HTR-8/SVneo (cell line): ENCODE measurements around the gene RTN4RL2.

ENCODE experiments used
- DNase-seq: peaks from one replicate; pipeline ENCODE4 v3.0.0; 2011; ENCODE audit warnings: low spot score, mixed read lengths; ENCODE audit not compliant: insufficient read length
- FAIRE-seq: peaks from 2 replicates; lab custom pipeline; 2011; peaks lifted over from hg19 to GRCh38; lab: Jason Lieb, UNC

The RTN4RL2 gene

DNA sequence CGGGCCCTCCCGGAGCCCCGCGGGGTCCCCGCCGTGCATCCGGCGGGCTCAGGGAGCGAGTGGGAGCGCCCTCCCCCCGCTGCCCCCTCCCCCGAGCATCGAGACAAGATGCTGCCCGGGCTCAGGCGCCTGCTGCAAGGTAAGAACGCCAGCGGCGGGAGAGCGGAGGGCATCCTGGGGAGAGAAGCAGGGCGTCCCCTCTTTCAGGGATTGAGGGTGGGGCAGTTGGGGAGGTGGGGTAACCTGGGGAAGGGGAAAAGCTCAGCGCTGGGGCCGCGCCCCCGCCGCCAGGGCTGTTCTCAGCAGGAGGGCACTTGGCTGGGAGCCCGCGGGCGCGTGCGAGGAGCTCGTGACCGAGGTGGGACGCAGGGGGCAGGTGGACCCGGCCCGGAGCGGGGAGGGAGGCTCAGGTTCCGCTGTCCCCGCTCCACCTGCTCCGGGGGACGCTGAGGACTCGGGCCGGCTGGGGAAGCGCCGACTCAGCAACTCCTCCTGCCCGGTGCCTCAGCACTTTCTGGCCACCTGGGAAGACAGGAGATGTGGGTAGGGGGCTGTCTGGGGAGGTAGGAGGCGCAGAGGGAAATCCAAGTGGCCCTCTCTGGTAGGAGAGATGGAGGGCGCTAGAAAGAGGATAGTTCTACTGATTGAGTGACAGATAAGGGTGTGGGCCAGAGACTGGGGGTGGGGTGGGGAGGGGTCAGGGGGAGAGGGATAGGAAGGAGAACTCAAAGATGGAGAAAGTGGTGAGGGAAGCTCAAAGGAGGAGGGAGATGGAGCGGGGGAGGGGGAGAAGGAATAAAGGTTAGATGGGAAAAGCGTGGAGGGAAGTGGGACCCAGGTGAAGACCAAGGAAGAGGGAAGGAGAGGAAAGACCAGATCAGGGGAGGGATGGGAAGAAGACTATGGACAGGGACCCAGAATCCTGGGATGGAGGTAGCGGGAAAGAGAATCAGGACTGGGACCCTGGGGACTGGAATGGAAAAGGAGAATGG lies 726 bp downstream of the RTN4RL2 start:
- FAIRE-seq (no peak), DNase-seq (no peak)

DNA sequence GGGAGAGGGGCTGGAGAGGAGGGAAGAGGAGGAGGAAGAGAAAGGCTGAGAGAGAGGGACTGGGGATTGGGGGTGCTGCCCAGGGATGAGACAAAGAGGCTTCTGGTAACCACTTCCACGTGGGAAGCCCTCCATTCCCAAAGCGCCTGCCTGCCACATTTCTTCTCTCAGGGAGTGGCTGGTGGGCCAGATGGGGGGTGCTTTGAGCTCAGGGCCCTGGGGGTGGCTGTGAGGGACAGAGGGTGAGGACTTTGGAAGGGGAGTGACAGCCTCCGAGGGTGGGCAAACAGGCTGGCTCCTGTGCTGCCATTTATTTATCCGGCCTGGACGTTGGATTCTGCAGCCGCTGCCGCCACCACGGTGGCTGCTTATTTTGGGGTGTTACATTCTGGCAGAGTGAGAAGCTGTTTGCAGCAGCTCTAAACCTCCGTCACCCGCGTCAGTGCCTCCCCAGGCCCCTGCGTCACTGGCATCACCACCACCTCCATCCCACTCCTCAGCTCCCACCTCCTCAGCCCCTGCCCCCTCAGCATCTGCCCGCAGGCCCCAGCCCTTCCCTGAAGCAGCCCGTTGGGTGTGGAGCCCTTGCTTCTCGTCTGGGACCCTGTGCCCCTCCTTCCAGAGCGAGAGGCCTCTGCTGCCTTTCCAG lies 1.6 kb downstream of the RTN4RL2 start:
- no peak for FAIRE-seq

DNA sequence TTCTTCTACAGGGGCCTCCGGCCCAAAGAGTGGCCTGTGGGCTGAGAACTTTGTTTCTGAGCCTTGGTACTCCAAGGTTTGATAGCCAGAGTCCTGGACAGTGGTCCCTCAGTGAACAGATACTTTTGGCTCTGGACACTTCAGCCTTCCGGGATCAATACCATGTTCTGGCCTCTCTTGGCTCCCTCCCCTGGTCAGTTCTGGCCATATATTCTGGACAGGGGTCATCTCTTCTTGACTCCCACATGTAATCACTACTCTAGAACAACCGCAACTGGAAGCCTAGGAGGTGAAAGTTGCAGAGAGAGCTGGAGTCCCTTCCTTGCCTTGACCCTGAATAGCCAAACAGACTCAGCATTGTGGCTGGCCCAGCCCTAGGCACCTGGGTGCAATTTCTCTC lies 2.3 kb downstream of the RTN4RL2 start:
- FAIRE-seq (no peak), DNase-seq (no peak)

More for the DNA sequence above, 1.6 kb downstream of the RTN4RL2 start:
- DNase-seq, result no peak

DNA sequence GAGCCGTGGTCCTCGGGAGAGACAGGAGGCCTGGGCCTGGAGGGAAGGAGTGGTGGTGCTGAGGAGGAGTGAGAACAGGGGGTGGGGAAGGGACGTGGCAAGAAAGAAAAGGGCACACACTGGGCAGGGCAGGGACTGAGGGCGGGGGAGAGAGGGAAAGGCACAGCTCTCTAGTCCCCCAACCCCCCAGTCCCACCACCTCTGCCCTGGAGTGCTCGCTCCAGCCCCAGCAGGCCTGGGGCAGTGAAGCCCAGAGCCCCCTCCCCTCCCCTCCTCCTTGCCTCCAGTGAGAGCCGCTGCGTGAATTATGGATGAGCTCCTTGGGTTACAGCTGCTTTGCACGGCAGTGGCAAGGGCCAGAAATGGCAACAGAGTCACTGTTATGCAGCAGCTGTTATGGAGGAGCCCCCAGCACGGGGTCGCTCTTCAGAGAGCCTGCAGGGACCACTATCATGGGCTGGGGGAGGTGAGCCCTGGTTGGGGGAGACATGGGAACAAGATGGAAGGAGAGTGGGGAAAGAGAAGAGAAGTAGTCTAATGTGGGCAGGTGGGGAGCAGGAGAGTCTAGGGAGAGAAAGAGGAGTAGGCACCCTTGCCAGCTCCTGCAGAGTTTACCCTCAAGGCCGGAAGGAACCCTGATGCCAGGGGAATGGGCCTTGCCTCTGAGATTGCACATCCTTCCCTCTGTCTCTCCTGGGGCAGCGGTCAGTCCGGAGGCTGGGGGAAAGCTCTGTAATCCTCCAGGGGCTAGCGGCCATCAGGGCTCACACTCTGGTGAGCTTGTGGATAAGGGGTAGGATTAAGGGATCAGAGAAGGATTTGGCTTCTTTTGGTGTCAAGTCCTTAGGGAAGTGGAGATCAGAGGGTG lies 3.6 kb downstream of the RTN4RL2 start:
- DNase-seq (no peak), FAIRE-seq (no peak)

DNA sequence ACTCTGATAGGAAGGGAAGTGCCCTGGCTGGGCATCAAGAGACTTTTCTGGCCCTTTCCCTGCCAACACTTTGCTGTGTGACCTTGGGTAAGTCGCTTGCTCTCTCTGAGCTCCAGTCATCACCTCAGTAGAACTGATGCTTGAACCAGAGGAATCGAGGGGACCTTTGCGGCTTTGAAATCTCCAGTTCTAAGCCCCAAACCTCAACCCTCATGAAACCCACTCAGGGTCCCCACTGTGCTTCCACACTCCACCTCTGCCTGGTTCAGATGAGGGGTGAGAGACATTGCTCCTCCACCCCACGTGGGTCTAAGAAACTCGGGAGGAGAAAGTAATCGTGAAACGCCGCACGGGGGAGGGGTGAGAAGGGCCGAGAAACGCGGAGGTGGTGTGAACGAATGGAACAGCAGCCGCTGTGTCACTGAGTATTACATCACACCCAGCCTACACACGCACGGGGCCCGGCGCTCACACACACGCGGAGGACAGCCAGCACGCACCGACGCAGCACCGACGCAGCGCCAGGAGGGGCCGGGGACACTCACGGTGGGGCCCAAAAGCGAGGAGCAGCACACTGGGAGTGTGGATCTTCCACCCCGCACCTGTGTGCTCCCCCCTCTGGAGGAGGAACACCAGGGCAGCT lies 4.3 kb downstream of the RTN4RL2 start:
- DNase-seq (no peak), FAIRE-seq (no peak)

DNA sequence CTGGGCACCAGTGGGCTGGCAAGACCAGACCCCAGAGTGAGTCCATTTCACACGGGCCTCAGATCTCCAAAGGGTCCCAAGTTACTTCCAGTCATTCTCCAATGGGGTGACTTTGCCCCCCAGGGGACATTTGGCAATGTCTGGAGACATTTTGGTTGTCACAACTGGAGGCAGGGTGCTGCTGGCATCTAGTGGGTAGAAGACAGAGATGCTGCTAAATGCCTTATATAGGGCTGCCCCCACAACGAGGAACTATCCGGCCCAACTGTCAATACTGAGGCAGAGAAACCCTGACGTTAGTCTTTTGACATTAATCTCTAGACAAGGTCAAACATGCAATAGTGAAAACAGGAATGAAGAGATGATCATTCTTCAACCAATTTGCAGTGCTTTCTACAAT lies 6.4 kb downstream of the RTN4RL2 start:
- FAIRE-seq, result no peak
- no peak for DNase-seq

DNA sequence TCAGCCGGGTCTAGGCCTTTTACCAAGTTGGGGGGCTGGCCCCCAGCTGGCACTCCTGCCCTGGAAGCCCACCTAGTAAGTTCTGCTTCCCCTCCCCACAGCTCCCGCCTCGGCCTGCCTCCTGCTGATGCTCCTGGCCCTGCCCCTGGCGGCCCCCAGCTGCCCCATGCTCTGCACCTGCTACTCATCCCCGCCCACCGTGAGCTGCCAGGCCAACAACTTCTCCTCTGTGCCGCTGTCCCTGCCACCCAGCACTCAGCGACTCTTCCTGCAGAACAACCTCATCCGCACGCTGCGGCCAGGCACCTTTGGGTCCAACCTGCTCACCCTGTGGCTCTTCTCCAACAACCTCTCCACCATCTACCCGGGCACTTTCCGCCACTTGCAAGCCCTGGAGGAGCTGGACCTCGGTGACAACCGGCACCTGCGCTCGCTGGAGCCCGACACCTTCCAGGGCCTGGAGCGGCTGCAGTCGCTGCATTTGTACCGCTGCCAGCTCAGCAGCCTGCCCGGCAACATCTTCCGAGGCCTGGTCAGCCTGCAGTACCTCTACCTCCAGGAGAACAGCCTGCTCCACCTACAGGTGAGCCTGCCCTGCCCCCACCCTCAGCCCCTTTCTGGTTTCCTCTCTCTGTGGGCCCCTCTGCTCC lies 7.3 kb downstream of the RTN4RL2 start:
- FAIRE-seq, result no peak

DNA sequence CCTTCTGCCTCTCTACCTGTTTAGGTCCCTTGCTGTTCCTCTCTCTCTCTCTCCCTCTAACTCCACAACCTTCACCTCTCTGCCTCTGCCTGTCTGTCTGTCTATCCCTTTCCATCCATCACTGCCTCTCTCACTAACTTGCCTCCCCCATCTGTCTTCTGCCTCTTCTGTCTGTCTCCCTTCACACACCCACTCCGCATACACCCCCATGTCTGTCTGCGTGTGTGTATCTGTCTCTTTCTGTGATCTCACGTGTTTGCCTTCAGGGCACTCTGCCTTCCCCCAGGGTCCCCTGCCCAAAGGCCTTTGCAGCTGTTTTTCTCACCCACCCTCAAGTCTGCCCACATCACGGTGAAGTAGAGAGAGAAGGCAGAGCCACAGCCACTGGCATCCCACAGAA lies 7.9 kb downstream of the RTN4RL2 start:
- no peak for DNase-seq
- FAIRE-seq, result no peak

More for the DNA sequence above, 7.3 kb downstream of the RTN4RL2 start:
- no peak for DNase-seq

DNA sequence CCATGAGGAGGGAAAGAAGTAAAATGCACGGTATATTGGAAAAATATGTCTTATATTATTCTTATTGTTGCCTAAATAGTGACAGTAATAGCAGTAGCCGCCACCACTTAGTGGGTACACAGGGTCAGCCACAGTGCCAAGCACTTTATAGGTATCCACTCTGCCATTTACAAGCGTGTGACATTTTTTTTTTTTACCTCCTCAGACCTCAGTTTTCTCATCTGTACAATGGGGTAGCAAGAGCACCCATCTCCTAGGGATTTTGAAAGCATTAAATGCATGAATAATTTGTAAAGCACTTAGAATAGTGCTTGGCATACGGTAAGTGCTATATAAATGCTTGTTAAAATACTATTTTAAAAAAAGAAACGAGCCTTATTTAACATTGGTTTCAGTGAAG lies 8.9 kb downstream of the RTN4RL2 start:
- DNase-seq (no peak), FAIRE-seq (no peak)

DNA sequence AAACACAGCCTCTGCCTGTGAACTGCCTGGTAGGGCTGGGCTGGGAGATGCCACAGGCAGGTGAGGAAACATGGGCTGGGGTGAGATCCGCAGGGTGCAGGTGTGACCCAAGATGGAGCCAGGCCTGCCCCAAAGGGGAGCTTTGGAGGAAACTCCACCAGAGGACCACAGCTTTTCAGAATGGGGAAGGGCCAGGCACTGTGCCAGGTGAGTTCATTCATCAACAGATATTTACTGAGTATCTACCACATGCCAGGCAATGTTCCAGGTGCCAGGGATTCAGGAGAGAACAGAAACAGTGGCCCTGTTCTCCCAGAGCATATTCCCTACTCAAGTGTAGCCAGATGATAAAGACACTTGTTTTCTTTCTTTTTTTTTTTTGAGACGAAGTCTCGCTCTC lies 11.2 kb downstream of the RTN4RL2 start:
- DNase-seq (no peak), FAIRE-seq (no peak)

DNA sequence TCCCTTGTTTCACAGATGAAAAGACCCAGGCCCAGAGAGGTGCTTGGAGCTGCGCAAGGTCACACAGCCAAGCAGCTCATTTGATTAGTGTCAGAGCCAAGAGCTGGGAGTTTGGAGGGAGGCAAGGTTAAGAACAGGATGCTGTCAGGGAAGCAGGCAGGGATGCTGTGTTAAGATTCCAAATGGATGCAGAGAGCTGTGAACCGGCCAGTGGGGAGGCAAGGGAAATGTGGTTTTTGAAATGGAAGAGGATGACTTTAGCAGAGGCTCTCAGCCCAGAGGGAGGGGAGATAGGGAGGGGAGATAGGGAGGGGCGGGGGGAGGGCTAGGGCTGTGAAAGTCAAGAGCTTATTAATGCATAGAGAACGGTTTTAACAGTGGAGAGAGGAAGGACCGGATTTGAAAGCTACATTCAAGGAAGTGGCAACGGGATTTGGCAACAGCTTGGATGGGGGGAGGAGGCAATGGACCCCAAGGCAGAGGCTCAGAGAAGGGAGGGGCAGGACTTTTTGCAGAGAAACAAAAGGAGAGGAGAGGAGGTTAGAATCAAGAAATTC lies 13.0 kb downstream of the RTN4RL2 start:
- FAIRE-seq (no peak), DNase-seq (no peak)

DNA sequence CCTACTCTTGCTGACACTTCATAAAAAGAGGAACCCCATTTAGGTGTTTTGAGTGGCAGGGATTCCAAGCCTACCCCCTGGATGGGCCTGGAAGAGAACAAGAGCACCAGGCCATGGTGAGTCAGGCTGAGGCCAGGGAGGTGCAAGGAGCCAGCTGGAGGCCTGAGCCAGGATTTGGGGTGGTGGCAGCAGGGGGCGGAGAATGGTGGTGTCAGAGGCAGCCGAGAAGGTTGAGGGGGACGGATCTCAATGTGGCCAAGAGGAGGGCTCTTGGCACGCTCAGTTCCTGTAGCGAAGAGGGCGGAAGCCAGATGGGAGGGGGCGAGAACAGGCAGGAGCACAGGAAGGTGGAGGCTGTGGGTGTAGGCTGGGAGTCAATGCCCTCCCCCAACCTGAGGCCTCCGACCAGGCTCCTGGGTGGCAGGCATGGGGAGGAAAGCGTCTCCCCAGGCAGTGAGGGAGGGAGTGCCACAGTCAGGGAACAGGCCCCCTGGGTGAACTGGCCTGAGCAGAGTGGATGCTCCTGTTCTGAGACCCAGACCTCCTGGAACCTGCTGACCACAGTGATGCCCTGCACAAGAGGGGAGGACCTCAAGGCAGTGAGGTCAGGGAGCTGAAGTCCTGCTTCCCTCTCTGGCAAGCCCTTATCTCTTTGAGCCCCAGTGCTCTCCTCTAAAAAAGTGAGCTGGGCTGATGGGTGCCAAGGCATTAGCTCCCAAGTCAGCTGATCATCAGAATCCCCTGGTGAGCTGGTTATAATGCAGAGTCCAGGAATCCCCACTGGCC lies 13.9 kb downstream of the RTN4RL2 start:
- FAIRE-seq, result no peak

DNA sequence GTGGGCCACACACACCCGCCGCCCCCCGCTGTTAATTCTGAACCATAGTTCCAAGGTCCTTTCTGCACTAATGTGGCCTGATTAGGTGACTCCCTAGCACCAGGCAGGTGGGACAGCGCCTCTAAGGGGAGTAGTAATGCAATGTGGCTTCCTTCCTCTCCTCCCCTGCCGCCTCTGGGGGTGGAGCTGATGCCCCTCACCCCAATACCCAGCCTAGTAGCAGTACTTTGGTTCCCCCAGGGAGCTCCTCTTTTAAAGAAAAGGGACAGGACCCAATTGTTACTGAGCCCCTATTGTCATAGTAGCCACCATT lies 14.4 kb downstream of the RTN4RL2 start:
- no peak for FAIRE-seq
- no peak for DNase-seq

More for the DNA sequence above, 13.9 kb downstream of the RTN4RL2 start:
- no peak for DNase-seq

DNA sequence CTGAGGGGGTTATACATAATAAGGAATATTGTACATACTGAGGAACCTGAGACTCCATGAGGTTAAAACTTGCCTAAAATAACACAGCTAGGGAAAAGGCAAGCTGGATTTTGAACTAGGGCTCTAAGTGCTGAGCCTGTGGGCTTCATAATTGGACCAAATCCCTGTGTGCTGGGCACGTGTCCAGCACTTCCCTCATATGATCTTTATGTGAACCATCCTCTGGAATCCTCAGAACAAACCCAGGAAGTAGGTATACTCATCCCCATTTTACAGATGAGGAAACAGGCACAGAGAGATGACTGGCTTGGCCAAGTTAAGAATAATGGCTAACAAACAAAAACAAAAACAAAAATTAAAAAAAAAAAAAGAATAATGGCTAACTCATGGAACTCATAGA lies 14.9 kb downstream of the RTN4RL2 start:
- no peak for DNase-seq
- FAIRE-seq, result no peak

DNA sequence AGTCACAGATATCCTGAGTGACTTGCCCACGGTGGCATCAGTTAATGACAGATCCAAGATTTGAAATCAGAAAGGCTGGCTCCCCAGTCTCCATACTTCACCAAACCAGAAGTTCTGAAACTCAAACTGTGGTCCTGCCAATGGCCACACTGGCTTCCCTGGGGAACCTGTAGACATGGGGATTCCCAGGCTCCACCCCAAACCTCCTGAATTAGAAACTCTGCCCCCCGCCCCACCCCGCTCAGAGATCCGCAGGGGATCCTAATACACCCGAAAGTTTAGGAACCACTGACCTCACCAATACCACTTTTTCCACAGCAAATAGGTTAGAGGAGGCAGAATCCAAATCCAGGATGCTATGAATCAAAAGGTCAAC lies 15.3 kb downstream of the RTN4RL2 start:
- FAIRE-seq, result no peak

DNA sequence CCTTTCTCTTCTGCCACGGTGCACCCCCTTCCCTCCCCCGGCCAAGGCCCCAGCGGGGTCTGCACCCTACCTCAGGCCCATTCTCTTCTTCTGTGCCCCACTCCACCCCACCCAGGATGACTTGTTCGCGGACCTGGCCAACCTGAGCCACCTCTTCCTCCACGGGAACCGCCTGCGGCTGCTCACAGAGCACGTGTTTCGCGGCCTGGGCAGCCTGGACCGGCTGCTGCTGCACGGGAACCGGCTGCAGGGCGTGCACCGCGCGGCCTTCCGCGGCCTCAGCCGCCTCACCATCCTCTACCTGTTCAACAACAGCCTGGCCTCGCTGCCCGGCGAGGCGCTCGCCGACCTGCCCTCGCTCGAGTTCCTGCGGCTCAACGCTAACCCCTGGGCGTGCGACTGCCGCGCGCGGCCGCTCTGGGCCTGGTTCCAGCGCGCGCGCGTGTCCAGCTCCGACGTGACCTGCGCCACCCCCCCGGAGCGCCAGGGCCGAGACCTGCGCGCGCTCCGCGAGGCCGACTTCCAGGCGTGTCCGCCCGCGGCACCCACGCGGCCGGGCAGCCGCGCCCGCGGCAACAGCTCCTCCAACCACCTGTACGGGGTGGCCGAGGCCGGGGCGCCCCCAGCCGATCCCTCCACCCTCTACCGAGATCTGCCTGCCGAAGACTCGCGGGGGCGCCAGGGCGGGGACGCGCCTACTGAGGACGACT lies 15.9 kb downstream of the RTN4RL2 start:
- no peak for DNase-seq
- FAIRE-seq, result no peak

More for the DNA sequence above, 15.3 kb downstream of the RTN4RL2 start:
- DNase-seq, result no peak

DNA sequence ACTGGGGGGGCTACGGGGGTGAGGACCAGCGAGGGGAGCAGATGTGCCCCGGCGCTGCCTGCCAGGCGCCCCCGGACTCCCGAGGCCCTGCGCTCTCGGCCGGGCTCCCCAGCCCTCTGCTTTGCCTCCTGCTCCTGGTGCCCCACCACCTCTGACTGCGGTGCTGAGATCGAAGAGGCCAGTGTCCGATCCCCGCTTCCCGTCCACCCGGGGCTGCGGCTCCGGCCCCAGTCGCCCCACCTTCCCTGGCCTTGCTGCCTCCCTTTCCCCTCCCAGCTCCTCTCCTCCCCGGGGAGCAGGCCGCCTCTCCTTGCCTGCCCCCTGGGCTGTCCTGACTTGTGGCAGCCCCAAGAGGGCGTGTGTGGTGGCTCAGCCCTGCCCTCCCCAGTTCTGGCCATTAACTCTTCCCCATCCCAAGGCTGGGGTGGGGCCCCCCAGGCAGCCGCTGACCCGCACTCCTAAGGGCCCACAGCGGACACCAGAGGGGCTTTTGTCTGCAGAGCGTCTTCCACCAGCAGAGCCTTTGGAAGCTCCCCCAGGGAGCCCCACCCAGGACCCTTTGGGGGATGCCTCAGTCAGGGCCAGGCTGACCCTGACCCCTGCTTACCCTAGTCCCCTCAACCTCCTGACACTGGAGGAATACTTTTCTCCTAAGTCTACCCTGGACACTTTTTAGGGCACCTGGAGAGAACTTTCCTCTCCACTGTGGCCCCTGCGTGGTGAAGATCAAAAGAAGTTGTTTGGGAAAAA lies 16.6 kb downstream of the RTN4RL2 start:
- FAIRE-seq (no peak), DNase-seq (no peak)
